Stimulated activated CD4-positive, alpha-beta T cell treated with anti-CD3 and anti-CD28 coated beads, Interleukin-12 subunit alpha, Interleukin-12 subunit beta, amount 100 ng/mL, for 48 hours (primary cell): Measurements from ENCODE around the gene BBS2.

Source experiments
- DNase-seq, 3 donors: peaks; one replicate each; pipeline ENCODE4 v3.0.0-alpha.2; 2020; ENCODE audit warnings: low read depth in 2 of 3, low spot score in 1 of 3

Gene BBS2

GRCh38 chr16:56519459-56520250 lies at the start of gene BBS2:
Gene BBS2 (minus strand): TSS chr16:56520024. CDS start chr16:56519862, 162 bp downstream.
- DNase-seq = peak; percentile 81 to 87 (median 82)

GRCh38 chr16:56564793-56565477 lies 45.1 kb upstream of the BBS2 start, which contains the start of gene MT4:
Gene MT4 (plus strand): TSS chr16:56565073. CDS start chr16:56565129, 56 bp downstream.
- no peak for DNase-seq

GRCh38 chr16:56561126-56561525 lies 41.3 kb upstream of the BBS2 start:
- no peak for DNase-seq

GRCh38 chr16:56560447-56560846 lies 40.6 kb upstream of the BBS2 start:
- DNase-seq = no peak

- no peak for DNase-seq
These were observed 39.3 kb upstream of the BBS2 start for GRCh38 chr16:56559109-56559508.

- no peak for DNase-seq
These were observed 38.4 kb upstream of the BBS2 start for GRCh38 chr16:56558024-56558747.

- no peak for DNase-seq
These were observed 34.6 kb upstream of the BBS2 start for GRCh38 chr16:56554441-56554840.

GRCh38 chr16:56551796-56552738 lies 32.2 kb upstream of the BBS2 start:
- DNase-seq = no peak

GRCh38 chr16:56549744-56550385 lies 30.0 kb upstream of the BBS2 start:
- DNase-seq = peak in 1 of 3 donors; percentile 2

- no peak for DNase-seq
These were observed 29.3 kb upstream of the BBS2 start for GRCh38 chr16:56549161-56549560.

GRCh38 chr16:56547949-56548567 lies 28.2 kb upstream of the BBS2 start:
- DNase-seq = no peak

GRCh38 chr16:56547120-56547948 lies 27.5 kb upstream of the BBS2 start:
- no peak for DNase-seq

GRCh38 chr16:56542039-56542438 lies 22.2 kb upstream of the BBS2 start:
- no peak for DNase-seq

- DNase-seq = no peak
These were observed 19.8 kb upstream of the BBS2 start for GRCh38 chr16:56539656-56540055.

GRCh38 chr16:56538331-56538730 lies 18.5 kb upstream of the BBS2 start:
- DNase-seq = no peak

GRCh38 chr16:56534847-56535383 lies 15.1 kb upstream of the BBS2 start:
- DNase-seq = no peak

GRCh38 chr16:56532714-56533113 lies 12.9 kb upstream of the BBS2 start:
- DNase-seq = no peak

- DNase-seq = no peak
These were observed 11.0 kb upstream of the BBS2 start for GRCh38 chr16:56530872-56531271.

GRCh38 chr16:56525236-56525635 lies 5.4 kb upstream of the BBS2 start:
- DNase-seq = no peak
